Peyer's patch (tissue), 4 donors: ENCODE results near the gene GPR137.

Experiments used
- POLR2A ChIP-seq, 2 donors: fragments of 450-650 bp; IDR thresholded peaks; one replicate each; pipeline ENCODE4 v1.5.1; 2017; ENCODE audit warnings: antibody characterized with exemption in 2 of 2, mild to moderate bottlenecking in 2 of 2, moderate library complexity in 2 of 2
- TF ChIP-seq, protein P1 (sequence below), 6 experiments: fragments of 450-650 bp in 4 of 6; fragments of 200-600 bp in 2 of 6; sonication (generic) in 1 of 6; IDR thresholded peaks; one replicate each; pipeline ENCODE4 v1.5.1; 2017 to 2019; ENCODE audit warnings: antibody characterized with exemption in 6 of 6, mild to moderate bottlenecking in 3 of 6, moderate library complexity in 1 of 6

DNA sequence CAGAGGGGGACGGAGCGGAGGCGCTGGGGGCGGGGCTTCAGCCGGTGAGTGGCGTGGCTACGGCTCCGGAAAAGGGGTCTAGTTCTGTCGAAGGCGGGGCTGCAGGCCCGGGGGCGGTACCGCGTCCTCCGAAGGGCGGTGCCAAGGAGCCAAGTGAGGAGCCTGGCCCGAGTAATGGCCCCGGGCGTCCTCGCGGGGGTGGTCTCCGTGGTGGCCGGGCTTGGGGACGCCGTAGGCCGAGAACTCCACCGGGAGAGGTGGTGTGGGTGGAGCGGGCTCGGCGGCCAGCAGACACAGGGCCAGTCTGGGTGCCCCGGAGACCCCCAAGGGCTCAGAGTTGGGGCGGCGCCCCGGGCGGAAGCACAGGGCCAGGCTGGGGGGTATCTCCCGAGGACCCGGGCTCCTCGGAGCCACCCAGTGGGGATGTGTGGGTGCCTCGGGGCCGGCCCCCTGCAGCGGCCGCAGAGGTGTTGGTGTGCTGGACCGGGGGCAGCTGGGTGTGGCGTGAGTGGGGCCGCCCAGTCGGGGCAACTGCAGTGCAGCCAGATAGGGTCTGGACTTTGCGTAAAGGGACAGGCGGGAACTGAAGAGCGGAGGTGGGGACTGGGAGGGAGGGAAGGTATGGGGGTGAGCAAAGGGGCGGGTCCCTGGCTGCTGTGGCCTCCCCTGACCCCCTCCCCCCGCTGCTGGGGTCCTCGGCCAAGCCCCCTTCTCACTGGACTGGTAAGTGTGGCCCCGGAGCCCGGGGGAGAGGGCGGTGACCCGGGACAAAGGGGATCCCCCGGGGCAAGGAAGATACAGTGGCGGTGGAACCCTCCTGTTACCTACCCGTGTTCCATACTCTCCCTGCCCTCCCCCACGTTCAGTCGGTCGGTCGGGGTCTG, 43.9 kb upstream of the GPR137 start:
- TF ChIP-seq, protein P1, sequence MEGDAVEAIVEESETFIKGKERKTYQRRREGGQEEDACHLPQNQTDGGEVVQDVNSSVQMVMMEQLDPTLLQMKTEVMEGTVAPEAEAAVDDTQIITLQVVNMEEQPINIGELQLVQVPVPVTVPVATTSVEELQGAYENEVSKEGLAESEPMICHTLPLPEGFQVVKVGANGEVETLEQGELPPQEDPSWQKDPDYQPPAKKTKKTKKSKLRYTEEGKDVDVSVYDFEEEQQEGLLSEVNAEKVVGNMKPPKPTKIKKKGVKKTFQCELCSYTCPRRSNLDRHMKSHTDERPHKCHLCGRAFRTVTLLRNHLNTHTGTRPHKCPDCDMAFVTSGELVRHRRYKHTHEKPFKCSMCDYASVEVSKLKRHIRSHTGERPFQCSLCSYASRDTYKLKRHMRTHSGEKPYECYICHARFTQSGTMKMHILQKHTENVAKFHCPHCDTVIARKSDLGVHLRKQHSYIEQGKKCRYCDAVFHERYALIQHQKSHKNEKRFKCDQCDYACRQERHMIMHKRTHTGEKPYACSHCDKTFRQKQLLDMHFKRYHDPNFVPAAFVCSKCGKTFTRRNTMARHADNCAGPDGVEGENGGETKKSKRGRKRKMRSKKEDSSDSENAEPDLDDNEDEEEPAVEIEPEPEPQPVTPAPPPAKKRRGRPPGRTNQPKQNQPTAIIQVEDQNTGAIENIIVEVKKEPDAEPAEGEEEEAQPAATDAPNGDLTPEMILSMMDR (IDR thresholded peaks at IDR 0.05), result peak in 1 of 6 experiments; percentile 11
- peak; percentile 85 to 87 for TF ChIP-seq POLR2A (IDR thresholded peaks at IDR 0.05)
